ENCODE data around the gene SCN1B.

DNA sequence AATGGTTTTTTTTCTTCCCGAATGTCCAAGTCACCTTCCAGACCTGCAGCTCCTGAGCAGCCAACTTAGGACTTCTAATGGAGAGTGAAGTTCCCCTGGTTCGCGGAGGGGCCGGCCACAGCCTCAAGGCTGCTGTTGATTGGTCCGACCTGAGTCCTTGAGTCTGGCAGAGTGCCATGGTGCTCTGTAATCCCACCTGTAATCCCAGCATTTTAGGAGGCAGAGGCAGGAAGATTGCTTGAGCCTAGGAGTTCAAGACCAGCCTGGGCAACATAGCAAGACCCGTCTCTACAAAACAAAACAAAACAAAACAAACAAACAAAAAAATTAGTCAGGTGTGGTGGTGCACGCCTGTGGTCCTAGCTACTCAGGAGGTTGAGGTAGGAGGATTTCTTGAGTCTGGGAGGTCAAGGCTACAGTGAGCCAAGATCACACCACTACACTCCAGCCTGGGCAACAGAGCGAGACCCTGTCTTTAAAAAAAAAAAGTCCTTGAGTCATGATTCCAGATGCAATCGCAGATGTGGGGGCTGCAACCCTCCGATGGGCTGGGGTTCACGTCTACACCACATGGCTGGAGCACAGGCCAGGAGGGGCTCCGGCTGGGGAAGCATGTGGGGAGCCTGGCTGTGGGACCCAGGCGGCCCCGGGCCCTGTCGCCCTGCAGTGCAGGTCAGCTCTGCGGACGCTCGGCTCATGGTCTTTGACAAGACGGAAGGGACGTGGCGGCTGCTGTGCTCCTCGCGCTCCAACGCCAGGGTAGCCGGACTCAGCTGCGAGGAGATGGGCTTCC, 28.9 kb downstream of the SCN1B start:
- no peak for TF ChIP-seq POLR2A (IDR thresholded peaks at IDR 0.05)
- TF ChIP-seq, protein P1, sequence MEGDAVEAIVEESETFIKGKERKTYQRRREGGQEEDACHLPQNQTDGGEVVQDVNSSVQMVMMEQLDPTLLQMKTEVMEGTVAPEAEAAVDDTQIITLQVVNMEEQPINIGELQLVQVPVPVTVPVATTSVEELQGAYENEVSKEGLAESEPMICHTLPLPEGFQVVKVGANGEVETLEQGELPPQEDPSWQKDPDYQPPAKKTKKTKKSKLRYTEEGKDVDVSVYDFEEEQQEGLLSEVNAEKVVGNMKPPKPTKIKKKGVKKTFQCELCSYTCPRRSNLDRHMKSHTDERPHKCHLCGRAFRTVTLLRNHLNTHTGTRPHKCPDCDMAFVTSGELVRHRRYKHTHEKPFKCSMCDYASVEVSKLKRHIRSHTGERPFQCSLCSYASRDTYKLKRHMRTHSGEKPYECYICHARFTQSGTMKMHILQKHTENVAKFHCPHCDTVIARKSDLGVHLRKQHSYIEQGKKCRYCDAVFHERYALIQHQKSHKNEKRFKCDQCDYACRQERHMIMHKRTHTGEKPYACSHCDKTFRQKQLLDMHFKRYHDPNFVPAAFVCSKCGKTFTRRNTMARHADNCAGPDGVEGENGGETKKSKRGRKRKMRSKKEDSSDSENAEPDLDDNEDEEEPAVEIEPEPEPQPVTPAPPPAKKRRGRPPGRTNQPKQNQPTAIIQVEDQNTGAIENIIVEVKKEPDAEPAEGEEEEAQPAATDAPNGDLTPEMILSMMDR (IDR thresholded peaks at IDR 0.05), result no peak
